DOHH2 (cell line): Measurements from ENCODE around the gene DNAAF3.

Source experiments
- H3F3A ChIP-seq: fragments of 200-600 bp; sonication (generic), shearing (Covaris generic); 2 replicates; pipeline ENCODE4 v1.6.0; 2016; ENCODE audit warnings: antibody characterized with exemption, mild to moderate bottlenecking; ENCODE audit not compliant: control insufficient read depth, insufficient read depth
- H3K27ac ChIP-seq: fragments of 200-600 bp; sonication (generic); 2 replicates; pipeline ENCODE4 v1.5.1; 2014; ENCODE audit warnings: low read depth, mild to moderate bottlenecking, low read length, moderate library complexity
- H3K27me3 ChIP-seq: fragments of 200-600 bp; sonication (generic); 2 replicates; pipeline ENCODE4 v1.6.1; 2014; ENCODE audit warnings: mild to moderate bottlenecking, low read length, mixed read lengths; ENCODE audit not compliant: control insufficient read depth
- H3K36me3 ChIP-seq: fragments of 200-600 bp; sonication (generic); 2 replicates; pipeline ENCODE4 v1.6.1; 2014; ENCODE audit warnings: mild to moderate bottlenecking, low read length, moderate library complexity, mixed read lengths; ENCODE audit not compliant: control insufficient read depth
- H3K4me1 ChIP-seq: fragments of 200-600 bp; sonication (generic); 2 replicates; pipeline ENCODE4 v1.6.1; 2014; ENCODE audit warnings: mild to moderate bottlenecking, low read length, mixed read lengths; ENCODE audit not compliant: control insufficient read depth
- H3K4me2 ChIP-seq: fragments of 200-600 bp; sonication (generic); 2 replicates; pipeline ENCODE4 v1.6.0; 2014; ENCODE audit warnings: mild to moderate bottlenecking, low read length, moderate library complexity
- H3K4me3 ChIP-seq: fragments of 200-600 bp; sonication (generic); 2 replicates; pipeline ENCODE4 v1.5.1; 2014; ENCODE audit warnings: mild to moderate bottlenecking, low read length, mixed read lengths
- H3K79me2 ChIP-seq: fragments of 200-600 bp; sonication (generic); 2 replicates; pipeline ENCODE4 v1.6.1; 2014; ENCODE audit warnings: mild to moderate bottlenecking, low read length, mixed read lengths; ENCODE audit not compliant: control insufficient read depth
- H3K9me2 ChIP-seq: fragments of 200-600 bp; sonication (generic); replicated peaks from 2 replicates; pipeline ENCODE4 v1.6.1; 2014; ENCODE audit warnings: mild to moderate bottlenecking, low read length, mixed read lengths; ENCODE audit not compliant: control insufficient read depth
- H3K9me3 ChIP-seq: fragments of 200-600 bp; sonication (generic); 2 replicates; pipeline ENCODE4 v1.6.1; 2014; ENCODE audit warnings: antibody characterized with exemption, low read length, mixed read lengths; ENCODE audit not compliant: control insufficient read depth, insufficient read depth
- H4K20me1 ChIP-seq: fragments of 200-600 bp; sonication (generic); 2 replicates; pipeline ENCODE4 v1.6.0; 2014; ENCODE audit warnings: low read depth, mild to moderate bottlenecking, antibody characterized with exemption, low read length, moderate library complexity; ENCODE audit not compliant: control insufficient read depth, insufficient read depth
- CTCF ChIP-seq: fragments of 200-600 bp; sonication (generic); IDR thresholded peaks from one replicate; pipeline ENCODE4 v1.5.1; 2014; ENCODE audit warnings: antibody characterized with exemption, mild to moderate bottlenecking, low read depth, low read length; ENCODE audit not compliant: poor library complexity, severe bottlenecking
- EZH2phosphoT487 ChIP-seq: fragments of 200-600 bp; sonication (generic); IDR thresholded peaks from 2 replicates; pipeline ENCODE4 v1.6.1; 2017; ENCODE audit warnings: borderline replicate concordance, mild to moderate bottlenecking, antibody characterized with exemption, low read length, moderate library complexity, mixed read lengths

Gene DNAAF3

GRCh38 chr19:55160986-55161365, 5.4 kb downstream of the DNAAF3 start:
- Histone ChIP-seq H3K27ac (no peak overlapping the region), H3K4me3 (no peak overlapping the region), H3K4me1 (peaks cover 3% of the 10 kb centered on the region; the same call in 1 of the 2 replicates), H3K79me2 (no peaks in the 10 kb centered on the region), H3K27me3 (no peaks in the 10 kb centered on the region), H3K4me2 (peak overlapping the region; percentile 19; the same call in 1 of the 2 replicates), H3K36me3 (no peaks in the 10 kb centered on the region), H3F3A (no peaks in the 10 kb centered on the region), H4K20me1 (no peaks in the 10 kb centered on the region), H3K9me2 (no peaks in the 10 kb centered on the region), H3K9me3 (no peaks in the 10 kb centered on the region)
- no peak for TF ChIP-seq CTCF
- no peak for TF ChIP-seq EZH2phosphoT487

- Histone ChIP-seq H4K20me1 (no peaks in the 10 kb centered on the region), H3K27ac (no peak overlapping the region), H3K27me3 (no peaks in the 10 kb centered on the region), H3K4me3 (no peak overlapping the region), H3K9me3 (no peaks in the 10 kb centered on the region), H3K9me2 (no peaks in the 10 kb centered on the region), H3F3A (no peaks in the 10 kb centered on the region), H3K36me3 (no peaks in the 10 kb centered on the region), H3K4me2 (peak overlapping the region; percentile 19; the same call in 1 of the 2 replicates), H3K4me1 (peaks cover 3% of the 10 kb centered on the region; the same call in 1 of the 2 replicates), H3K79me2 (no peaks in the 10 kb centered on the region)
- TF ChIP-seq EZH2phosphoT487, result no peak
- TF ChIP-seq CTCF, result peak; percentile 96
These were observed 6.1 kb downstream of the DNAAF3 start for GRCh38 chr19:55160128-55160985.

- Histone ChIP-seq H3K9me3 (peaks cover 5% of the 10 kb centered on the region; the same call in 1 of the 2 replicates), H3K4me2 (no peak overlapping the region), H3K79me2 (no peaks in the 10 kb centered on the region), H3K9me2 (no peaks in the 10 kb centered on the region), H3K4me1 (peaks cover 3% of the 10 kb centered on the region; the same call in 1 of the 2 replicates), H3K27me3 (no peaks in the 10 kb centered on the region), H3K4me3 (no peak overlapping the region), H4K20me1 (no peaks in the 10 kb centered on the region), H3F3A (no peaks in the 10 kb centered on the region), H3K27ac (no peak overlapping the region), H3K36me3 (no peaks in the 10 kb centered on the region)
- no peak for TF ChIP-seq CTCF
- TF ChIP-seq EZH2phosphoT487, result no peak
These were observed 7.3 kb downstream of the DNAAF3 start for GRCh38 chr19:55158848-55159749.
